CD14-positive monocyte (primary cell): Measurements from ENCODE around the gene CAPN8. TPM values are rescaled to one million over a fixed set of nuclear protein-coding genes. Genes with fewer than 3 reads are reported as not detected.
A peak's percentile ranks its signal among the peaks of the same experiment; 100 is the strongest.

Experiments
- DNase-seq, 3 donors: peaks; one replicate each; pipeline ENCODE4 v3.0.0-alpha.2; 2011 to 2022
- H2AFZ ChIP-seq: 2 replicates; pipeline ENCODE4 v1.6.0; 2012; ENCODE audit warnings: mild to moderate bottlenecking, low read depth, low read length, inconsistent platforms; ENCODE audit not compliant: insufficient read depth, poor library complexity, severe bottlenecking
- H3K27ac ChIP-seq, 2 donors: 1 replicate in 1 of 2; 2 replicates in 1 of 2; pipeline ENCODE4 v1.5.1; 2012 to 2013; ENCODE audit warnings: low read length in 2 of 2, control low read depth in 1 of 2, inconsistent platforms in 1 of 2, low read depth in 1 of 2, mild to moderate bottlenecking in 1 of 2
- H3K27me3 ChIP-seq, 2 donors: one replicate each; pipeline versions ENCODE4 v1.6.0 to v1.6.1; 2011 to 2013; ENCODE audit warnings: low read length in 2 of 2; ENCODE audit not compliant: control insufficient read depth in 2 of 2, insufficient read depth in 2 of 2
- H3K36me3 ChIP-seq, 2 donors: replicated peaks in 1 of 2; 1 replicate in 1 of 2; 2 replicates in 1 of 2; pipeline versions ENCODE4 v1.5.1 to v1.6.1; 2012 to 2013; ENCODE audit warnings: low read length in 2 of 2, control low read depth in 1 of 2, inconsistent platforms in 1 of 2, mild to moderate bottlenecking in 1 of 2; ENCODE audit not compliant: insufficient read depth in 2 of 2, control insufficient read depth in 1 of 2
- H3K4me1 ChIP-seq, 2 donors: 1 replicate in 1 of 2; 2 replicates in 1 of 2; pipeline versions ENCODE4 v1.5.1 to v1.6.1; 2012 to 2013; ENCODE audit warnings: low read length in 2 of 2, control low read depth in 1 of 2, inconsistent platforms in 1 of 2, mild to moderate bottlenecking in 1 of 2, moderate library complexity in 1 of 2; ENCODE audit not compliant: insufficient read depth in 2 of 2, control insufficient read depth in 1 of 2
- H3K4me2 ChIP-seq: replicated peaks from 2 replicates; pipeline ENCODE3; 2012; ENCODE audit warnings: low read length, moderate library complexity, mild to moderate bottlenecking; ENCODE audit not compliant: poor library complexity, severe bottlenecking; ENCODE audit errors: extremely low read depth
- H3K4me3 ChIP-seq, 3 experiments: fragments of 200-600 bp in 1 of 3; sonication (generic) in 1 of 3; replicated peaks in 1 of 3; 1 replicate in 2 of 3; 2 replicates in 1 of 3; pipeline ENCODE4 v1.5.1; 2011 to 2013; ENCODE audit warnings: low read length in 3 of 3, mild to moderate bottlenecking in 3 of 3, control low read depth in 2 of 3, low read depth in 2 of 3, inconsistent platforms in 1 of 3, moderate library complexity in 1 of 3
- H3K79me2 ChIP-seq: 2 replicates; pipeline ENCODE4 v1.6.0; 2012; ENCODE audit warnings: mild to moderate bottlenecking, control low read depth, inconsistent platforms, low read length, moderate library complexity; ENCODE audit not compliant: insufficient read depth
- H3K9ac ChIP-seq: 2 replicates; pipeline ENCODE4 v1.6.0; 2017; ENCODE audit warnings: low read length, mild to moderate bottlenecking; ENCODE audit not compliant: insufficient read depth, poor library complexity, severe bottlenecking
- H3K9me3 ChIP-seq, 2 donors: replicated peaks in 1 of 2; 1 replicate in 1 of 2; 2 replicates in 1 of 2; pipeline versions ENCODE4 v1.5.1 to v1.6.1; 2012 to 2013; ENCODE audit warnings: low read length in 2 of 2, control low read depth in 1 of 2; ENCODE audit not compliant: control insufficient read depth in 1 of 2, insufficient read depth in 1 of 2
- H4K20me1 ChIP-seq: 2 replicates; pipeline ENCODE4 v1.6.0; 2012; ENCODE audit warnings: mild to moderate bottlenecking, low read length, control low read depth, moderate library complexity; ENCODE audit not compliant: insufficient read depth
- H3K27ac Mint-ChIP-seq, 7 donors: one replicate each; pipeline ENCODE4 v1.8.0; 2020; ENCODE audit warnings: mild to moderate bottlenecking in 7 of 7, mixed read lengths in 7 of 7, moderate library complexity in 6 of 7, inconsistent platforms in 2 of 7
- H3K27me3 Mint-ChIP-seq, 3 donors: one replicate each; pipeline ENCODE4 v1.8.0; 2021 to 2022; ENCODE audit warnings: low read depth in 3 of 3, mild to moderate bottlenecking in 3 of 3, mixed read lengths in 3 of 3, moderate library complexity in 3 of 3, inconsistent platforms in 1 of 3
- H3K36me3 Mint-ChIP-seq, 2 donors: one replicate each; pipeline ENCODE4 v1.8.0; 2020; ENCODE audit warnings: mixed read lengths in 2 of 2, inconsistent platforms in 1 of 2, mild to moderate bottlenecking in 1 of 2
- H3K4me1 Mint-ChIP-seq: one replicate; pipeline ENCODE4 v1.8.0; 2020; ENCODE audit warnings: mild to moderate bottlenecking, mixed read lengths
- H3K4me3 Mint-ChIP-seq, 2 donors: one replicate each; pipeline ENCODE4 v1.8.0; 2020; ENCODE audit warnings: mild to moderate bottlenecking in 2 of 2, mixed read lengths in 2 of 2, moderate library complexity in 1 of 2
- H3K9me3 Mint-ChIP-seq, 7 donors: one replicate each; pipeline ENCODE4 v1.8.0; 2020 to 2022; ENCODE audit warnings: mixed read lengths in 7 of 7, mild to moderate bottlenecking in 6 of 7, moderate library complexity in 6 of 7, inconsistent platforms in 2 of 7
- CTCF ChIP-seq: fragments of 200-600 bp; IDR thresholded peaks from one replicate; pipeline ENCODE4 v1.8.0; 2022; ENCODE audit warnings: antibody characterized with exemption, mild to moderate bottlenecking
- WGBS: methylation state at CpG from one replicate; pipeline ENCODE4 v1.1.5; 2013; ENCODE audit warnings: missing lambda C conversion rate; ENCODE audit not compliant: insufficient coverage; 5-methylcytosine and 5-hydroxymethylcytosine counted together
- intact Hi-C, 2 donors: fragments of 100-400 bp; cut with micrococcal nuclease; formaldehyde crosslinking; loops; one replicate each; pipeline versions ENCODE4 v1.15.0 to v1.15.1; 2023
- polyA plus RNA-seq, 3 donors: library from polyadenylated mRNA; depleted of rRNA in 1 of 3; unstranded in 2 of 3; stranded (reverse) in 1 of 3; fragments of 300-500 nt in 2 of 3; fragments of >200 nt in 1 of 3; fragmentation: Illumina TruSeq in 2 of 3; gene quantifications; 1 replicate in 2 of 3; 2 replicates in 1 of 3; pipeline ENCODE4 v1.2.3, GENCODE V29; 2012 to 2021

The CAPN8 gene
- polyA plus RNA-seq, 3 donors = 0.40 TPM; not detected in 2

GRCh38 chr1:223525546-223525945 lies 140.0 kb downstream of the CAPN8 start:
- no peak overlapping the region for H2AFZ ChIP-seq
- no peak for DNase-seq
- no peaks in the 10 kb centered on the region for H3K4me1 ChIP-seq
- peaks cover 1 to 7% (median 4%) of the 10 kb centered on the region in 3 donors for H3K27me3 Mint-ChIP-seq
- H3K36me3 Mint-ChIP-seq = no peaks in the 10 kb centered on the region
- H3K27me3 ChIP-seq = no peaks in the 10 kb centered on the region
- H3K4me3 Mint-ChIP-seq = no peak overlapping the region
- no peak overlapping the region for H3K4me2 ChIP-seq
- peaks cover 0 to 9% (median 2%) of the 10 kb centered on the region in 7 donors for H3K9me3 Mint-ChIP-seq
- TF ChIP-seq CTCF = no peak
- H3K36me3 ChIP-seq = no peaks in the 10 kb centered on the region
- no peaks in the 10 kb centered on the region for H3K79me2 ChIP-seq
- no peaks in the 10 kb centered on the region for H3K4me1 Mint-ChIP-seq
- no peak overlapping the region for H3K4me3 ChIP-seq
- H3K9ac ChIP-seq = no peak overlapping the region
- H3K27ac ChIP-seq = no peak overlapping the region
- H4K20me1 ChIP-seq = no peaks in the 10 kb centered on the region
- intact Hi-C loops = no loop called here
- H3K27ac Mint-ChIP-seq = peak overlapping the region in 1 of 7 donors; percentile 31
- WGBS = no CpG with 5 or more reads among the region's 3 CpGs
- no peaks in the 10 kb centered on the region for H3K9me3 ChIP-seq

- 96% methylated on average over 3 of the region's 4 CpGs for WGBS
- Histone ChIP-seq H3K79me2 (no peaks in the 10 kb centered on the region), H3K9me3 (no peaks in the 10 kb centered on the region), H3K9ac (no peak overlapping the region), H3K27ac (no peak overlapping the region), H3K4me2 (no peak overlapping the region), H3K36me3 (no peaks in the 10 kb centered on the region), H2AFZ (no peak overlapping the region), H3K4me3 (no peak overlapping the region), H3K27me3 (no peaks in the 10 kb centered on the region), H4K20me1 (no peaks in the 10 kb centered on the region), H3K4me1 (no peaks in the 10 kb centered on the region)
- intact Hi-C loops = no loop called here
- DNase-seq = no peak
- H3K27me3 Mint-ChIP-seq = peaks cover 3 to 7% (median 4%) of the 10 kb centered on the region in 3 donors
- H3K4me1 Mint-ChIP-seq = no peaks in the 10 kb centered on the region
- H3K9me3 Mint-ChIP-seq = peaks cover 0 to 9% (median 2%) of the 10 kb centered on the region in 7 donors
- H3K4me3 Mint-ChIP-seq = peak overlapping the region in 1 of 2 donors; percentile 9
- no peak overlapping the region for H3K27ac Mint-ChIP-seq
- no peaks in the 10 kb centered on the region for H3K36me3 Mint-ChIP-seq
- TF ChIP-seq CTCF = no peak
Observed at GRCh38 chr1:223524930-223525451, 140.5 kb downstream of the CAPN8 start.
